B cell (primary cell): ENCODE data around the gene AREL1.

Experiments
- EZH2 ChIP-seq: IDR thresholded peaks from 2 replicates; pipeline ENCODE4 v1.6.1; 2012; ENCODE audit warnings: borderline replicate concordance, low read depth, mild to moderate bottlenecking, moderate library complexity, low read length; ENCODE audit not compliant: insufficient read depth, poor library complexity, severe bottlenecking
- TF ChIP-seq, protein P1 (sequence below): fragments of 200-600 bp; IDR thresholded peaks from one replicate; pipeline ENCODE4 v1.8.0; 2022; ENCODE audit warnings: antibody characterized with exemption, mild to moderate bottlenecking

DNA sequence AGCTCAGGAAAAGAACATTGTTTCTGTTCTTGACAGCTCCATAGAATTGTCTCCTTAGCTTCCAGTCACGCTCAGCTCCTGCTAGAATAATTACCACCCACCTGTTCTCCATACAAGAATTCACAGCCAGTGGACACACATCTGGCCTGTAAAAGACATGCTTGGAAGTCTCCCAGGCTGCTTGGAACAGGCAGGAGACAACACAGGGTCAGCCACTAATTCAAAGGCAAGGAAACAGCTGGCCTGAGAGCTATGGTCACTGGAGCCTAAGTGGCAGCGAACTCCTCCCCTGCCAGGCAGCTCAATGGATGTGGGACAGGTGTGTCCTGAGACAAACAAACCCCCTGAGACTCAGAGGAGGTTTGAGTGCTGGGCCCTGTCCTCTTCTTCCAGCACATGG is 77.9 kb downstream of the AREL1 start:
- TF ChIP-seq, protein P1, sequence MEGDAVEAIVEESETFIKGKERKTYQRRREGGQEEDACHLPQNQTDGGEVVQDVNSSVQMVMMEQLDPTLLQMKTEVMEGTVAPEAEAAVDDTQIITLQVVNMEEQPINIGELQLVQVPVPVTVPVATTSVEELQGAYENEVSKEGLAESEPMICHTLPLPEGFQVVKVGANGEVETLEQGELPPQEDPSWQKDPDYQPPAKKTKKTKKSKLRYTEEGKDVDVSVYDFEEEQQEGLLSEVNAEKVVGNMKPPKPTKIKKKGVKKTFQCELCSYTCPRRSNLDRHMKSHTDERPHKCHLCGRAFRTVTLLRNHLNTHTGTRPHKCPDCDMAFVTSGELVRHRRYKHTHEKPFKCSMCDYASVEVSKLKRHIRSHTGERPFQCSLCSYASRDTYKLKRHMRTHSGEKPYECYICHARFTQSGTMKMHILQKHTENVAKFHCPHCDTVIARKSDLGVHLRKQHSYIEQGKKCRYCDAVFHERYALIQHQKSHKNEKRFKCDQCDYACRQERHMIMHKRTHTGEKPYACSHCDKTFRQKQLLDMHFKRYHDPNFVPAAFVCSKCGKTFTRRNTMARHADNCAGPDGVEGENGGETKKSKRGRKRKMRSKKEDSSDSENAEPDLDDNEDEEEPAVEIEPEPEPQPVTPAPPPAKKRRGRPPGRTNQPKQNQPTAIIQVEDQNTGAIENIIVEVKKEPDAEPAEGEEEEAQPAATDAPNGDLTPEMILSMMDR = no peak
- no peak for TF ChIP-seq EZH2
